LHCN-M2 (cell line): ENCODE data around the gene NPHP4. TPM values are rescaled to one million over a fixed set of nuclear protein-coding genes. Genes with fewer than 3 reads are reported as not detected.
"Not testable (repeated sequence)": the region's sequence is repeated elsewhere in the genome, so short reads cannot be mapped to it uniquely, and the experiment has no call there.

Source experiments
- DNase-seq: peaks from one replicate; pipeline ENCODE4 v3.0.0-alpha.2; 2012; ENCODE audit warnings: low read depth
- total RNA-seq: library from RNA; depleted of rRNA; stranded (reverse); fragments of >200 nt; gene quantifications from 2 replicates; pipeline ENCODE4 v1.2.3, GENCODE V29; 2014

NPHP4 gene
- total RNA-seq, 1 experiment from 2014 or later = 4.7 TPM

GRCh38 chr1:5895446-5896406 is 96.5 kb downstream of the NPHP4 start:
- DNase-seq = no peak

DNA sequence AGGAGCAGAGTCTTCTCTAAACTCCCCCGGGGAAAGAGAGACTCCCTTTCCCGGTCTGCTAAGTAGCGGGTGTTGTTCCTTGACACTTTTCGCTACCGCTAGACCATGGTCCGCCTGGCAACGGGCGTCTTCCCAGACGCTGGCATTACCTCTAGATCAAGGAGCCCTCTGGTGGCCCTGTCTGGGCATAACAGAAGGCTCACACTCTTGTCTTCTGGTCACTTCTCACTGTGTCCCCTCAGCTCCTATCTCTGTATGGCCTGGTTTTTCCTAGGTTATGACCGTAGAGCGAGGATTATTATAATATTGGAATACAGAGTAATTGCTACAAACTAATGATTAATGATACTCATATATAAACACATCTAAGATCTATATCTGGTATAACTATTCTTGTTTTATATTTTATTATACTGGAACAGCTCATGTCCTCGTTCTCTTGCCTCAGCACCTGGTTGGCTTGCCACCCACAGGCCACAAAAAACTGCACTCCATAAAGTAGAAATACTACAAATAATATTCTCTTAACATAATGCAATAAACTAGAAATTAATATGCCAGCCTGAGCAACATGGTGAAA is 98.4 kb downstream of the NPHP4 start:
- not testable (repeated sequence) for DNase-seq

DNA sequence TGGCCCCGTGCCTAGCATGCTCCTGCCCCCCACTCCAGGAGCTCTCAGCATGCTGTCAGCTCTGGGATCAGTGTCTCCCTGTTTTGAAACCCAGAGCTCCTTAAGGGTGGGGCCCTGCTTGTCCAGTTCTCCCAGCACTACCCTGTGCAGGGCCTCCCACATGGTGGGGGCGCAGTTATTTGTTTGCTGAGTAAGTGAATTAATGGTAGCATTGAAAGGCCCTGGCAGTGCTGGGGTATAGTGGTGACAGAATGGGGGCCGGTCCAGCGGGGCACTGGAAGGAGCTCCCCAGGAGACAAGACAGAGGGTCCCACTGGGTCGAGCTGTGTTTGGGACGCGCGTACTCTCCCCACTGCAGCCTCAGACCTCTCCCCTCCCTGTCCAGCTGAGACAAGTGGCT is 99.9 kb downstream of the NPHP4 start:
- no peak for DNase-seq

DNA sequence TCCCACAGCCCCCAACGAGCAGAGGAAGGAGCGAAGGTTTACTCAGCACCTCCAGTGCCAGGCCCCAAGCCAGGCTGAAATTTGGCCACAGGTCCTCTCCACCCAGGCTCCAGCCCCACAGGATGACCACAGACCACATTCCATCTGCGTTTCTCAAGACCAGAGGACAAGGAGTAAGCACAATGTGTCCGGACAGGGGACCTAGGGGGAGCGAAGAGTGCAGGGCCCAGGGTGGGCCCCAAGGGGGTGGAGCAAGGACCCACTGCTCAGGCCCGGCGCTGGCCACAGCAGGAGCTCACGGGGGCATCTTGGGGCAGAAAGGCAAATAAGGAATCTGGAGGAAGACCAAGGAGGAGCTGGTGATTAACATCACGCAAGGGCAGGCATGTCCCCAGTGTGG is 100.5 kb downstream of the NPHP4 start:
- DNase-seq = peak; percentile 82

DNA sequence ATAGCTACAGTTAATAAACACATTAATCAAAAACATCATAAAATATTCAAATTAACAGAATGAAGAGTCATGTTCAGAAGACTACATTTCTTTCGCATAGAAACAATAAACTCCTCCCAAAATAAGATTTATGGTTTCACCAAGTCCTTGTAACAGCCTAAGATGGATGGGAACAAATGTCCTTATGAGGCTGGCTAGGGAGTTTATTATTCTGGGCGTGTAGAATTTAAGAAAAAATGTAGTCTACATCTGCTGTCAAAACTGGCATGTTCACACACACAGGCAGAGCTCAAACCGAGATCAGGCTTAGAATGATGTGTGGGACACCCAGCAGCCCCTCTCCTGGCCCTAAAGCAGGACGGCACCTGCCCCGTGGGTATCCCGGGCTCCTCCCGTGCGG is 101.1 kb downstream of the NPHP4 start:
- DNase-seq = peak; percentile 69

GRCh38 chr1:5890346-5891106 is 101.7 kb downstream of the NPHP4 start:
- DNase-seq = no peak

- DNase-seq = peak; percentile 6
Measured at GRCh38 chr1:5889901-5890300, 102.3 kb downstream of the NPHP4 start.

DNA sequence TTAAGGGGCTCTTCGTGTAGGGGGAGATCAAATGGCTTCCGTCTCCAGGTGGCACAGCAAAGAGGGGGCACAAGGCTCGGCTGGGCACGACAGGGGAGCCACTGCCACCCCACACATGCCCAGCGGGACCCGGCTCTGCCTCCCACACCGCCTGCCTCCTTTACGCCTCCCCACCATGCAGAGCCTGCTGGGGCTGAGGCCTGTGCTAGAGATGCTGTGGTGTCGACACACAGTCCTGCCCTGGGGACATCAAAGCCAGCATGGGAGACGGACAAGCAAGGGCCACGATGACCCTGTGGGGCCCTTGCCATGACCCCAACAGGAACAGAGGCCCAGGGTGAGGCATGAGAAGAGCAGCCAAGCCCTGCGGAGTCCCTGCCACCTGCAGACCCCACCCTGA is 102.8 kb downstream of the NPHP4 start:
- no peak for DNase-seq

- no peak for DNase-seq
Measured at GRCh38 chr1:5888606-5889211, 103.5 kb downstream of the NPHP4 start.

DNA sequence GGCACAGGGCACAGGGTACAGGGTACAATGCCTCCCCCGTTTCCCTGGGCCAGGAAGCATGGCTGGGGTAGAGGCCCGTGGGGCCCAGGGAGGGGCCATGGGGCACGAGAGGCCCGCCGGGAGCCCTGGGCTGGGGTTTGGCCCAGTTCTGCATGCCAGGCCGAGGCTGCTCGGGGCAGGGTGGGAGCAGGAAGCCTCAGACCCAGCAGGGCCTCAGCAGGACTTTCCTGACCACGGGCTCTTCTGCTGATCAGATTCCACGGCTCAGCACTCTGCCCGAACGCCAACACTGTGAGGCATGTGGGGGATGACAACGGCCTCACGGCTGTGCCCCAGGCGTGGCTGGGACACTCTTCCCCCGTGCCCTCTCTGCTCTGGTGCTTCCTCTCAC is 104.3 kb downstream of the NPHP4 start:
- no peak for DNase-seq

- no peak for DNase-seq
Measured at GRCh38 chr1:5887349-5887970, 104.8 kb downstream of the NPHP4 start.

DNA sequence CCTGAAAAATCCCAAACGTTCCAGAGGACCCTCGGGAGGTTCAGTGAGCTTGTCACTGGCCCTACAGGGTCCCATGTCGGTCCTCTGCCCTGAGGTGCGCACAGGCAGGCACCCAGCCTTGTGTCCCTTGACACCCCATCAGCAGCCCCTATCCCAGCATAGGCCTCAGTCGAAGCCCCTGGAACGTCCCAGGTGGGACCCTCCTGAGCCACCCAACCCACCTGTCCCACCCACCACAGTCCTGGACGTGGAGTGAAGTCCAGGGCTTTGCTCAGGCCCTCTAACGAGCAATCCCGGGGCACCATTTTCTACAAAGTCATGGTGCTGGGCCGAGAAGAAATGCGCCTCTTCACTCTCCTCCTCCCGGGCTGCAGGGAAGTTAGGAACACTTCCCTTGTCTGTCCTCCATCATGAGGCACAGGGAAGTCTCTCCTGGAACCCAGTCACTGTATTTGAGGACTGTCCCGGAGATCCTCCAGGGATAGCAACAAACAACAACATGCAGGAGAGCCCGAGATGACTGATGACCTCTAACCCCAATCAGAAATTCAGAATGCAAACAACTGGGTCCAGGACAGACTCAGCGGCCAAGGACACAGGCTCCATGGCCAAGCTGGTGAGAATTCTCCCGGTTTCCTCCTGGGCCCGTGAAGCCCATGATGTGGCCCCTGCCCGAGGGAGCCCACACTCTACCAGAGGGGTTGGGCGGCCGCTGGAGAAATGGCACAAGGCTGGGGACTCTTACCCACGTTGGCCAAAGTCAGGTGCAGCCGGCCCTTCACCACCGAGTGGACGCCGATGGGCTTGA is 105.5 kb downstream of the NPHP4 start:
- no peak for DNase-seq

- no peak for DNase-seq
Measured at GRCh38 chr1:5886140-5886483, 106.1 kb downstream of the NPHP4 start.

DNA sequence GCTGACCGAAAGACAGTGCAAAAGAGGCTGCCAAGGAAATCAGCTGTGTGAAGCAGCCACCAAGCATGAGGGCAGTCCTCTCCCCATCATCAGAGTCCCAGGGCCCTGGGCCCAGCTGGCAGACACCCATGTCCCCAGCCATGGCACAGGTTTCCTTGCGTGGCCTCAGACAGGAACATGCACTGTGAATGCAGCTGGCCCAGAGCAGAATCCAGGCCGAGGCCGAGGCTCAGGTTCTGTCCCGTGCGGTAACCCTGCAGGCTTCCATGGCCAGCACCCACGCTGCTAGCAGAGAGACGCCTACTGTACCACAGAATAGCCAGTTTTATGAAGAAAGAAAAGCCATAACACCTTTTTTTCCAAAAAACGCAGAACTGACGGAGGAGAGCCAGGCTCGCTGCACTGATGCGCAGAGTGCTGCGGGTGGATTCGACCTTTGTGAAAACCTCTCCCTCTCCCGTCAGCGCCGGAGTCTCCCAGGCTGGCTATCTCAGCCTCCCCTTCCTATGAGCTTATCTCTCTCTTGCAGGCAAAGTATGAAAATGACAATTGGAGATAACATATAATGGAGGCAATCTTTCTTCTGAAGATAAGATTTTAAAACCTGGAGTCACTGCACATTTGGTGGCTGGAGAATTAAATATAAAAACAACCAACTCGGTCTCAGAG is 106.6 kb downstream of the NPHP4 start:
- no peak for DNase-seq

GRCh38 chr1:5884110-5884509 is 108.1 kb downstream of the NPHP4 start:
- DNase-seq = no peak

- no peak for DNase-seq
Measured at GRCh38 chr1:5883129-5884048, 108.8 kb downstream of the NPHP4 start.

GRCh38 chr1:5882367-5883128 is 109.7 kb downstream of the NPHP4 start:
- no peak for DNase-seq

DNA sequence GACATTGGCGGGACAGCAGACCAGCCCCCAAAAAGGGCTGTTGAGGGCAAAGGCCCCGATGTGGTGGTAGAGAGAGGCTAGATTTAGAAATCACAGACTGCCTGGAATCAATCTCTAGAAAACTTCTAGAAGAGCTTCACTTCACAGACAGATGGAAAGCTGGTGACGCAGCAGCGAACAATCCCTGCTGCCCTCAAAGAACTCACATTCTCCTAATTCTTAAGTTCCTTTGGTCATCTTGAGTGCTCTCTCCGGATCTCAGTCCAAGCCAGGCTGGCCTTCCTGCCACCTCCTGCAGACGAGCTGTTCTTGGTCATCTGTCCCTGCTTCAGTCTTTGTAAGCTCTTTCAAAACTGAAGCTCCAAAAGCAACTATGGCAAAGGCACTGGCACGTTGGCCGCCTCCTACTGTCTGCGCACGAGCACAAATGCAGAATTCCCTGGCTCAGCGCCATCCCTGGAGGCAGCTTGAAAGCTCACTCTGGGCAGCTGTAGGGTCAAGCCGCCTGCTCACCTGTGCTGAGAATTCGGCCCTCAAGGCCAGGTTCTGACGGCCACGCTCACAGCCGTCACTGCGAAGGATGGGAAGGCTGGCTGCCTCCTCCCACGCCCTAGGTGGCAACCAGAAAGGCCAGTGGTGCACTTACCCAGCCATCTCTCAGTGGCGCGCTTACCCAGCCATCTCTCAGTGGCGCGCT is 110.6 kb downstream of the NPHP4 start:
- no peak for DNase-seq
